22Rv1 (cell line): ENCODE measurements around the gene CHD2.

Experiments used
- ZFX ChIP-seq: fragments of 450-650 bp; IDR thresholded peaks from 2 replicates; pipeline ENCODE4 v1.6.1; 2017; ENCODE audit warnings: antibody characterized with exemption, borderline replicate concordance
- TF ChIP-seq, protein P1 (sequence below): fragments of 450-650 bp; IDR thresholded peaks from 2 replicates; pipeline ENCODE4 v1.5.1; 2017; ENCODE audit warnings: mild to moderate bottlenecking

DNA sequence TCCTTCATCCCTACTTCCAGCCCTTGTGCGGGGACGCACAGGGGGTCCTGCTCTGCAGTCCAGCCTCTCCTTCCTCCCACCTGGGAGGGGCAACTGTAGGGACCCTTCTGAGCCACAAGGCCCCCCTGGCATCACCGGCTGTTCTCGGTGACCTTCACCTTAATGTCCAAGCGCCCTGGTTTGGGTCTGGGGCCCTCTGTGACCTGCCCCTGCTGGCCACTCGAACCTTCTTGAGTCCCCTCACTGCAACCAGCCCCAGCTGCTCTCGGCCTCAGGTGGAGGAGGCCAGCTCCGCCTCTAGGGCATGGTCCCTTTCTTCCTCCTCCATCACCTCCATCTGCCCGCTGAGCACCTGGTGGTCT is 131.0 kb downstream of the CHD2 start:
- TF ChIP-seq, protein P1, sequence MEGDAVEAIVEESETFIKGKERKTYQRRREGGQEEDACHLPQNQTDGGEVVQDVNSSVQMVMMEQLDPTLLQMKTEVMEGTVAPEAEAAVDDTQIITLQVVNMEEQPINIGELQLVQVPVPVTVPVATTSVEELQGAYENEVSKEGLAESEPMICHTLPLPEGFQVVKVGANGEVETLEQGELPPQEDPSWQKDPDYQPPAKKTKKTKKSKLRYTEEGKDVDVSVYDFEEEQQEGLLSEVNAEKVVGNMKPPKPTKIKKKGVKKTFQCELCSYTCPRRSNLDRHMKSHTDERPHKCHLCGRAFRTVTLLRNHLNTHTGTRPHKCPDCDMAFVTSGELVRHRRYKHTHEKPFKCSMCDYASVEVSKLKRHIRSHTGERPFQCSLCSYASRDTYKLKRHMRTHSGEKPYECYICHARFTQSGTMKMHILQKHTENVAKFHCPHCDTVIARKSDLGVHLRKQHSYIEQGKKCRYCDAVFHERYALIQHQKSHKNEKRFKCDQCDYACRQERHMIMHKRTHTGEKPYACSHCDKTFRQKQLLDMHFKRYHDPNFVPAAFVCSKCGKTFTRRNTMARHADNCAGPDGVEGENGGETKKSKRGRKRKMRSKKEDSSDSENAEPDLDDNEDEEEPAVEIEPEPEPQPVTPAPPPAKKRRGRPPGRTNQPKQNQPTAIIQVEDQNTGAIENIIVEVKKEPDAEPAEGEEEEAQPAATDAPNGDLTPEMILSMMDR = no peak
- TF ChIP-seq ZFX = no peak
